RWPE2 (cell line): ENCODE data around the gene VTCN1.
A peak's percentile ranks its signal among the peaks of the same experiment; 100 is the strongest.

Experiments used
- ATAC-seq: fragments of 200-7000 bp; cut with Tn5 transposase; 3 replicates; pipeline ENCODE4 v1.9.1; 2021; ENCODE audit warnings: low read depth
- DNase-seq: peaks from one replicate; pipeline ENCODE4 v3.0.0-alpha.2; 2020; ENCODE audit warnings: low spot score
- H3K27ac ChIP-seq: fragments of 450-650 bp; 2 replicates; pipeline ENCODE4 v1.5.1; 2017; ENCODE audit warnings: mild to moderate bottlenecking; ENCODE audit not compliant: poor library complexity, severe bottlenecking
- H3K27me3 ChIP-seq: fragments of 250-450 bp; sonication (Bioruptor Pico); 2 replicates; pipeline ENCODE4 v1.5.1; 2021; ENCODE audit warnings: mild to moderate bottlenecking, moderate library complexity; ENCODE audit not compliant: insufficient read depth, poor library complexity, severe bottlenecking
- H3K36me3 ChIP-seq: fragments of 250-450 bp; sonication (Bioruptor Pico); 2 replicates; pipeline ENCODE4 v1.5.1; 2020; ENCODE audit warnings: low read depth, mild to moderate bottlenecking, moderate library complexity
- H3K4me1 ChIP-seq: fragments of 250-450 bp; sonication (Bioruptor Pico); 2 replicates; pipeline ENCODE4 v1.5.1; 2021; ENCODE audit warnings: mild to moderate bottlenecking, moderate library complexity; ENCODE audit not compliant: insufficient read depth, poor library complexity, severe bottlenecking
- H3K4me3 ChIP-seq: fragments of 250-450 bp; sonication (Bioruptor Pico); 2 replicates; pipeline ENCODE4 v1.5.1; 2021; ENCODE audit warnings: mild to moderate bottlenecking, moderate library complexity; ENCODE audit not compliant: severe bottlenecking
- H3K9me3 ChIP-seq: fragments of 250-450 bp; sonication (Bioruptor Pico); 2 replicates; pipeline ENCODE4 v1.5.1; 2021; ENCODE audit warnings: mild to moderate bottlenecking, moderate library complexity; ENCODE audit not compliant: severe bottlenecking
- TF ChIP-seq, protein P1 (sequence below): fragments of 450-650 bp; IDR thresholded peaks from one replicate; pipeline ENCODE4 v1.5.1; 2017; ENCODE audit warnings: mild to moderate bottlenecking, moderate library complexity; ENCODE audit not compliant: poor library complexity, severe bottlenecking

The VTCN1 gene

DNA sequence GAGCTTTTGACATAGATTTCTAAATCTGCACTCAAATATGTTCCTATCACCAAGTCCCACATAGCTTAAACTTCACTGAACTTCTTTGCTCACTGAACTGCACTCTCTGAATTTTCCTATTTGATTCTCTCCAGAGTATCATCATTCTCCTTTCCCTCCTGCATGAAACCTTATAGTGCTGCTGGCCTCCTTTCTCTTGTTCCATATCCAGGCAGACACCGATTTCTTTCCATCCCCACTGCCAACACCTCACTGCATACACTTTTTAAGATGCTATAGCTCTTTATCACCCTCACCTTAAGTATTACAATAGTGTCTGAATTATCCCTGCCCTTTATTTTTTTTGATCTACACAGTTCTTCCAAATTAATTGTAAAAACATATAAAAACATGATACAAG lies 86.1 kb downstream of the VTCN1 start:
- Histone ChIP-seq H3K27me3 (no peaks in the 10 kb centered on the region), H3K4me3 (no peak overlapping the region), H3K27ac (no peak overlapping the region), H3K4me1 (peaks cover 3% of the 10 kb centered on the region), H3K36me3 (no peaks in the 10 kb centered on the region), H3K9me3 (no peaks in the 10 kb centered on the region)
- DNase-seq: no peak
- TF ChIP-seq, protein P1, sequence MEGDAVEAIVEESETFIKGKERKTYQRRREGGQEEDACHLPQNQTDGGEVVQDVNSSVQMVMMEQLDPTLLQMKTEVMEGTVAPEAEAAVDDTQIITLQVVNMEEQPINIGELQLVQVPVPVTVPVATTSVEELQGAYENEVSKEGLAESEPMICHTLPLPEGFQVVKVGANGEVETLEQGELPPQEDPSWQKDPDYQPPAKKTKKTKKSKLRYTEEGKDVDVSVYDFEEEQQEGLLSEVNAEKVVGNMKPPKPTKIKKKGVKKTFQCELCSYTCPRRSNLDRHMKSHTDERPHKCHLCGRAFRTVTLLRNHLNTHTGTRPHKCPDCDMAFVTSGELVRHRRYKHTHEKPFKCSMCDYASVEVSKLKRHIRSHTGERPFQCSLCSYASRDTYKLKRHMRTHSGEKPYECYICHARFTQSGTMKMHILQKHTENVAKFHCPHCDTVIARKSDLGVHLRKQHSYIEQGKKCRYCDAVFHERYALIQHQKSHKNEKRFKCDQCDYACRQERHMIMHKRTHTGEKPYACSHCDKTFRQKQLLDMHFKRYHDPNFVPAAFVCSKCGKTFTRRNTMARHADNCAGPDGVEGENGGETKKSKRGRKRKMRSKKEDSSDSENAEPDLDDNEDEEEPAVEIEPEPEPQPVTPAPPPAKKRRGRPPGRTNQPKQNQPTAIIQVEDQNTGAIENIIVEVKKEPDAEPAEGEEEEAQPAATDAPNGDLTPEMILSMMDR: no peak
- ATAC-seq: no peak

- Histone ChIP-seq H3K27ac (no peak overlapping the region), H3K36me3 (no peaks in the 10 kb centered on the region), H3K27me3 (no peaks in the 10 kb centered on the region), H3K4me1 (peaks cover 3% of the 10 kb centered on the region), H3K4me3 (no peak overlapping the region), H3K9me3 (no peaks in the 10 kb centered on the region)
- no peak for ATAC-seq
- TF ChIP-seq, protein P1: no peak
- DNase-seq: no peak
Measured at GRCh38 chr1:117123274-117123673, 87.5 kb downstream of the VTCN1 start.

- H3K27ac ChIP-seq: no peak overlapping the region
- TF ChIP-seq, protein P1: peak; percentile 59
- no peaks in the 10 kb centered on the region for H3K27me3 ChIP-seq
- peak overlapping the region; percentile 65 for H3K4me3 ChIP-seq
- H3K36me3 ChIP-seq: no peaks in the 10 kb centered on the region
- DNase-seq (no peak), ATAC-seq (no peak)
- H3K4me1 ChIP-seq: peaks cover 3% of the 10 kb centered on the region
- H3K9me3 ChIP-seq: no peaks in the 10 kb centered on the region
Measured at GRCh38 chr1:117122330-117123025, 88.2 kb downstream of the VTCN1 start.

GRCh38 chr1:117121589-117122329 lies 89.0 kb downstream of the VTCN1 start, which contains the start of gene TRIM45:
TRIM45 (minus strand) TSS chr1:117121749; CDS start chr1:117121201, 548 bp downstream.
- peak within 1 kb of the TSS; percentile 21 for H3K27ac ChIP-seq
- no peaks in the 10 kb centered on the region for H3K27me3 ChIP-seq
- H3K9me3 ChIP-seq: no peaks in the 10 kb centered on the region
- peak; percentile 98 for ATAC-seq
- DNase-seq: peak; percentile 94
- TF ChIP-seq, protein P1: peak; percentile 87
- peak within 1 kb of the TSS; percentile 65 for H3K4me3 ChIP-seq
- H3K36me3 ChIP-seq: no peaks in the 10 kb centered on the region
- peaks cover 3% of the 10 kb centered on the region for H3K4me1 ChIP-seq
